WTC11 (cell line): ENCODE measurements around the gene NECTIN3.

Source experiments
- CBFB ChIP-seq: sonication (generic); formaldehyde crosslinking; IDR thresholded peaks from 2 replicates; pipeline ENCODE4 v1.8.1; 2022; ENCODE audit warnings: mild to moderate bottlenecking, low read depth, missing genetic modification reagents
- CREB1 ChIP-seq: sonication (generic); formaldehyde crosslinking; IDR thresholded peaks from 2 replicates; pipeline ENCODE4 v1.8.0; 2023; ENCODE audit warnings: mild to moderate bottlenecking, missing genetic modification reagents
- CTCF ChIP-seq: fragments of 200-600 bp; IDR thresholded peaks from 2 replicates; pipeline ENCODE4 v1.8.0; 2022; ENCODE audit warnings: antibody characterized with exemption
- E2F5 ChIP-seq: sonication (generic); formaldehyde crosslinking; IDR thresholded peaks from 2 replicates; pipeline ENCODE4 v1.8.1; 2022; ENCODE audit warnings: mild to moderate bottlenecking, moderate library complexity, missing genetic modification reagents
- KAT7 ChIP-seq: sonication (generic); formaldehyde crosslinking; IDR thresholded peaks from 2 replicates; pipeline ENCODE4 v1.8.1; 2023; ENCODE audit warnings: missing genetic modification reagents, mild to moderate bottlenecking, borderline replicate concordance
- MLX ChIP-seq: sonication (generic); formaldehyde crosslinking; IDR thresholded peaks from 2 replicates; pipeline ENCODE4 v1.8.1; 2023; ENCODE audit warnings: mild to moderate bottlenecking, missing genetic modification reagents, moderate library complexity
- NR2C2 ChIP-seq: sonication (generic); formaldehyde crosslinking; IDR thresholded peaks from 2 replicates; pipeline ENCODE4 v1.8.0; 2022; ENCODE audit warnings: mild to moderate bottlenecking, missing genetic modification reagents
- USF2 ChIP-seq: sonication (generic); formaldehyde crosslinking; IDR thresholded peaks from 2 replicates; pipeline ENCODE4 v1.8.1; 2023; ENCODE audit warnings: mild to moderate bottlenecking, missing genetic modification reagents, moderate library complexity
- ZNF121 ChIP-seq: sonication (generic); formaldehyde crosslinking; IDR thresholded peaks from 2 replicates; pipeline ENCODE4 v1.8.0; 2023; ENCODE audit warnings: missing genetic modification reagents
- TF ChIP-seq, protein P1 (sequence below): sonication (generic); formaldehyde crosslinking; IDR thresholded peaks from 2 replicates; pipeline ENCODE4 v1.8.1; 2023; ENCODE audit warnings: mild to moderate bottlenecking, missing genetic modification reagents, borderline replicate concordance
- TF ChIP-seq, protein P2 (sequence below): sonication (generic); formaldehyde crosslinking; IDR thresholded peaks from 2 replicates; pipeline ENCODE4 v1.8.0; 2023; ENCODE audit warnings: missing genetic modification reagents
- TF ChIP-seq, protein P3 (sequence below): sonication (generic); formaldehyde crosslinking; conservative IDR thresholded peaks from 2 replicates; pipeline ENCODE4 v1.8.1; 2022; ENCODE audit warnings: mild to moderate bottlenecking, missing genetic modification reagents
- TF ChIP-seq, protein P4 (sequence below): sonication (generic); formaldehyde crosslinking; IDR thresholded peaks from 2 replicates; pipeline ENCODE4 v1.8.1; 2022; ENCODE audit warnings: missing genetic modification reagents, borderline replicate concordance

DNA sequence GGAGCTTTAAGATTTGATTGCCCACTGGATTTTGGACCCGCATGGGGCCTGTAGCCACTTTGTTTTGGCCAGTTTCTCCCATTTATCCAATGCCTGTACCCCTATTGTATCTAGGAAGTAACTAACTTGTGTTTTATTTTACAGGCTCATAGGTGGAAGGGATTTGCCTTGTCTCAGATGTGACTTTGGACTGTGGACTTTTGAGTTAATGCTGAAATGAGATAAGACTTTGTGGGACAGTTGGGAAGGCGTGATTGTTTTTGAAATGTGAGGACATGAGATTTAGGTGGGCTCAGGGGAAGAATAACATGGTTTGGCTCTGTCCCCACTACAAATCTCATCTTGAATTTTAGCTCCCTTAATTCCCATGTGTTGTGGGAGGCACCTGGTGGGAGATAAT lies 30.7 kb upstream of the NECTIN3 start:
- TF ChIP-seq CBFB (CRISPR knock-in tag) (no peak), CTCF (no peak), ZNF121 (CRISPR knock-in tag) (no peak), MLX (no peak), NR2C2 (CRISPR knock-in tag) (no peak), E2F5 (CRISPR knock-in tag) (no peak), CREB1 (no peak), KAT7 (CRISPR knock-in tag) (no peak), USF2 (no peak)
- TF ChIP-seq, protein P1, sequence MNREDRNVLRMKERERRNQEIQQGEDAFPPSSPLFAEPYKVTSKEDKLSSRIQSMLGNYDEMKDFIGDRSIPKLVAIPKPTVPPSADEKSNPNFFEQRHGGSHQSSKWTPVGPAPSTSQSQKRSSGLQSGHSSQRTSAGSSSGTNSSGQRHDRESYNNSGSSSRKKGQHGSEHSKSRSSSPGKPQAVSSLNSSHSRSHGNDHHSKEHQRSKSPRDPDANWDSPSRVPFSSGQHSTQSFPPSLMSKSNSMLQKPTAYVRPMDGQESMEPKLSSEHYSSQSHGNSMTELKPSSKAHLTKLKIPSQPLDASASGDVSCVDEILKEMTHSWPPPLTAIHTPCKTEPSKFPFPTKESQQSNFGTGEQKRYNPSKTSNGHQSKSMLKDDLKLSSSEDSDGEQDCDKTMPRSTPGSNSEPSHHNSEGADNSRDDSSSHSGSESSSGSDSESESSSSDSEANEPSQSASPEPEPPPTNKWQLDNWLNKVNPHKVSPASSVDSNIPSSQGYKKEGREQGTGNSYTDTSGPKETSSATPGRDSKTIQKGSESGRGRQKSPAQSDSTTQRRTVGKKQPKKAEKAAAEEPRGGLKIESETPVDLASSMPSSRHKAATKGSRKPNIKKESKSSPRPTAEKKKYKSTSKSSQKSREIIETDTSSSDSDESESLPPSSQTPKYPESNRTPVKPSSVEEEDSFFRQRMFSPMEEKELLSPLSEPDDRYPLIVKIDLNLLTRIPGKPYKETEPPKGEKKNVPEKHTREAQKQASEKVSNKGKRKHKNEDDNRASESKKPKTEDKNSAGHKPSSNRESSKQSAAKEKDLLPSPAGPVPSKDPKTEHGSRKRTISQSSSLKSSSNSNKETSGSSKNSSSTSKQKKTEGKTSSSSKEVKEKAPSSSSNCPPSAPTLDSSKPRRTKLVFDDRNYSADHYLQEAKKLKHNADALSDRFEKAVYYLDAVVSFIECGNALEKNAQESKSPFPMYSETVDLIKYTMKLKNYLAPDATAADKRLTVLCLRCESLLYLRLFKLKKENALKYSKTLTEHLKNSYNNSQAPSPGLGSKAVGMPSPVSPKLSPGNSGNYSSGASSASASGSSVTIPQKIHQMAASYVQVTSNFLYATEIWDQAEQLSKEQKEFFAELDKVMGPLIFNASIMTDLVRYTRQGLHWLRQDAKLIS (CRISPR knock-in tag): no peak
- TF ChIP-seq, protein P2, sequence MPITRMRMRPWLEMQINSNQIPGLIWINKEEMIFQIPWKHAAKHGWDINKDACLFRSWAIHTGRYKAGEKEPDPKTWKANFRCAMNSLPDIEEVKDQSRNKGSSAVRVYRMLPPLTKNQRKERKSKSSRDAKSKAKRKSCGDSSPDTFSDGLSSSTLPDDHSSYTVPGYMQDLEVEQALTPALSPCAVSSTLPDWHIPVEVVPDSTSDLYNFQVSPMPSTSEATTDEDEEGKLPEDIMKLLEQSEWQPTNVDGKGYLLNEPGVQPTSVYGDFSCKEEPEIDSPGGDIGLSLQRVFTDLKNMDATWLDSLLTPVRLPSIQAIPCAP (CRISPR knock-in tag): no peak
- TF ChIP-seq, protein P3, sequence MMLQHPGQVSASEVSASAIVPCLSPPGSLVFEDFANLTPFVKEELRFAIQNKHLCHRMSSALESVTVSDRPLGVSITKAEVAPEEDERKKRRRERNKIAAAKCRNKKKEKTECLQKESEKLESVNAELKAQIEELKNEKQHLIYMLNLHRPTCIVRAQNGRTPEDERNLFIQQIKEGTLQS (CRISPR knock-in tag): no peak
- TF ChIP-seq, protein P4, sequence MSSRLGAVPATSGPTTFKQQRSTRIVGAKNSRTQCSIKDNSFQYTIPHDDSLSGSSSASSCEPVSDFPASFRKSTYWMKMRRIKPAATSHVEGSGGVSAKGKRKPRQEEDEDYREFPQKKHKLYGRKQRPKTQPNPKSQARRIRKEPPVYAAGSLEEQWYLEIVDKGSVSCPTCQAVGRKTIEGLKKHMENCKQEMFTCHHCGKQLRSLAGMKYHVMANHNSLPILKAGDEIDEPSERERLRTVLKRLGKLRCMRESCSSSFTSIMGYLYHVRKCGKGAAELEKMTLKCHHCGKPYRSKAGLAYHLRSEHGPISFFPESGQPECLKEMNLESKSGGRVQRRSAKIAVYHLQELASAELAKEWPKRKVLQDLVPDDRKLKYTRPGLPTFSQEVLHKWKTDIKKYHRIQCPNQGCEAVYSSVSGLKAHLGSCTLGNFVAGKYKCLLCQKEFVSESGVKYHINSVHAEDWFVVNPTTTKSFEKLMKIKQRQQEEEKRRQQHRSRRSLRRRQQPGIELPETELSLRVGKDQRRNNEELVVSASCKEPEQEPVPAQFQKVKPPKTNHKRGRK (CRISPR knock-in tag): no peak
